Mesothelial cell of epicardium (in vitro differentiated cells): ENCODE data around the gene ELF2. TPM values are rescaled to one million over a fixed set of nuclear protein-coding genes. Genes with fewer than 3 reads are reported as not detected.
"Not testable (repeated sequence)": the region's sequence is repeated elsewhere in the genome, so short reads cannot be mapped to it uniquely, and the experiment has no call there.

Experiments
- DNase-seq, 2 experiments: peaks; one replicate each; pipeline ENCODE4 v3.0.0; 2021; ENCODE audit warnings: low spot score in 2 of 2; ENCODE audit not compliant: unreplicated experiment in 2 of 2
- H3K27ac Mint-ChIP-seq: 2 replicates; pipeline ENCODE4 v1.8.0; 2021; ENCODE audit warnings: mixed read lengths
- H3K27me3 Mint-ChIP-seq: 2 replicates; pipeline ENCODE4 v1.8.0; 2021; ENCODE audit warnings: low read depth, mixed read lengths
- H3K36me3 Mint-ChIP-seq: 2 replicates; pipeline ENCODE4 v1.8.0; 2021; ENCODE audit warnings: mixed read lengths
- H3K4me1 Mint-ChIP-seq: 2 replicates; pipeline ENCODE4 v1.8.0; 2021; ENCODE audit warnings: mixed read lengths
- H3K4me3 Mint-ChIP-seq: 2 replicates; pipeline ENCODE4 v1.8.0; 2021; ENCODE audit warnings: mild to moderate bottlenecking, moderate library complexity, mixed read lengths
- H3K9me3 Mint-ChIP-seq: 2 replicates; pipeline ENCODE4 v1.8.0; 2021; ENCODE audit warnings: mixed read lengths
- total RNA-seq: library from RNA; stranded (reverse); gene quantifications from 3 replicates; pipeline ENCODE4 v1.2.1, GENCODE V29; 2021
- TF ChIP-seq, protein P1 (sequence below): fragments of 200-600 bp; sonication (generic); IDR thresholded peaks from one replicate; pipeline ENCODE4 v1.5.0; 2021; ENCODE audit warnings: antibody characterized with exemption; ENCODE audit not compliant: unreplicated experiment

The ELF2 gene
- total RNA-seq, 1 donor from 2014 or later: 57.1 TPM

DNA sequence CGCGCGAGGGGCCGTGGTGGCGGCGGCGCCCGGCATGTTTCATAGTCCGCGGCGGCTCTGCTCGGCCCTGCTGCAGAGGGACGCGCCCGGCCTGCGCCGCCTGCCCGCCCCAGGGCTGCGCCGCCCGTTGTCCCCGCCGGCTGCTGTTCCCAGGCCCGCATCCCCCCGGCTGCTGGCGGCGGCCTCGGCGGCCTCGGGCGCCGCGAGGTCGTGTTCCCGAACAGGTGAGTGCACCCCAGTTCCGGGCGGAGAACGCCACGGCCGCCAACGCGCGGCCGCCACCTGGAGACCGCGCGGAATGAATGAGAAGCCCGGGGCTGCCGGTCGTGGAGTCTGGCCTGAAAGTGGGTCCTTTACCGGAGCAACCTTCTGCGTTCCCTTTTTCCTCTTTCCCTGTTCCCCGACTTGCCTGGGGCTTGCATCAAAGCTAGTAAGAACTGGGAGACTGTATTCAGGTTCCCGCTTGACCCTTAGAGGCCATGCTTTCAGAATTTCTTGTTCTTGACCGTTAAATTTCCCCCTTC, 161.0 kb downstream of the ELF2 start:
- Mint-ChIP-seq H3K27me3 (no peaks in the 10 kb centered on the region), H3K4me3 (peak overlapping the region; percentile 88), H3K27ac (peak overlapping the region; percentile 94), H3K36me3 (no peaks in the 10 kb centered on the region), H3K9me3 (no peaks in the 10 kb centered on the region), H3K4me1 (peaks cover 47% of the 10 kb centered on the region)
- TF ChIP-seq, protein P1, sequence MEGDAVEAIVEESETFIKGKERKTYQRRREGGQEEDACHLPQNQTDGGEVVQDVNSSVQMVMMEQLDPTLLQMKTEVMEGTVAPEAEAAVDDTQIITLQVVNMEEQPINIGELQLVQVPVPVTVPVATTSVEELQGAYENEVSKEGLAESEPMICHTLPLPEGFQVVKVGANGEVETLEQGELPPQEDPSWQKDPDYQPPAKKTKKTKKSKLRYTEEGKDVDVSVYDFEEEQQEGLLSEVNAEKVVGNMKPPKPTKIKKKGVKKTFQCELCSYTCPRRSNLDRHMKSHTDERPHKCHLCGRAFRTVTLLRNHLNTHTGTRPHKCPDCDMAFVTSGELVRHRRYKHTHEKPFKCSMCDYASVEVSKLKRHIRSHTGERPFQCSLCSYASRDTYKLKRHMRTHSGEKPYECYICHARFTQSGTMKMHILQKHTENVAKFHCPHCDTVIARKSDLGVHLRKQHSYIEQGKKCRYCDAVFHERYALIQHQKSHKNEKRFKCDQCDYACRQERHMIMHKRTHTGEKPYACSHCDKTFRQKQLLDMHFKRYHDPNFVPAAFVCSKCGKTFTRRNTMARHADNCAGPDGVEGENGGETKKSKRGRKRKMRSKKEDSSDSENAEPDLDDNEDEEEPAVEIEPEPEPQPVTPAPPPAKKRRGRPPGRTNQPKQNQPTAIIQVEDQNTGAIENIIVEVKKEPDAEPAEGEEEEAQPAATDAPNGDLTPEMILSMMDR: no peak
- no peak for DNase-seq

DNA sequence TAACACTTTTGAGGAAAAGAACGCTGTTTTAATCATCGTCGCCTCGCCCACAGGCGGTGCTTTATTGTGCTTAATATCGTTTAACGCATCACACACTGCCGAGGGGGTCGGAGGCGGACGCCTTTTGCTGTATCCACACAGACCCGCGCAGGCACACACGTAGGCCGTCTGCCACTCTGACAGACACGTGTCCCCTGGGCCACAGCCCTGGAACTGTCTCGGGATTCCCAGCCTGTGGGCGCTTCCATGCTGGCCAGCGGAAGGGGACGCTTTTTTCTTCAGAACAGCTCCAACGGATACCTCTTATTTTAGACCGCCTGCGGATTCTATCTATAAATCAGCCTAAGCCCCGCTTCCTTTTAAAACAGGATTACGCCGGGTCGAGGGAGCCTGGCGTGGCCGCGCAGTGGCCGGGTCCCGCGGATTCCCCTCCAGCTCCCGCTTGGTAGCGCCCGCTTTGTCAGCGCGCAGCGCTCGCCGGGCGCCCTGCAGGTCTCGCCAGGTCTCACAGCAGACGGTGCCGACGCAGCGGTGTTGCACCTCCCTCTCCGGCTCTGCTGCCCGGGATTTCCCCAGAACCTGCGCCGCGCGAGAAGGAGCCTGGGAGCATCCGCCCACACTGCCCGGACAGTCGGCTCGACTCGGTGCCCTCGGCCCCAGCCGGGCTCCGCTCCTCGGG, 161.6 kb downstream of the ELF2 start, which contains the start of gene NOCT:
NOCT (plus strand) TSS at position 513 of the 679 bp plus-strand sequence. CDS start 201 bp downstream, outside the sequence.
- TF ChIP-seq, protein P1: no peak
- peaks cover 45% of the 10 kb centered on the region for H3K4me1 Mint-ChIP-seq
- H3K36me3 Mint-ChIP-seq: no peaks in the 10 kb centered on the region
- H3K27me3 Mint-ChIP-seq: no peaks in the 10 kb centered on the region
- no peaks in the 10 kb centered on the region for H3K9me3 Mint-ChIP-seq
- peak; percentile 76 to 88 for DNase-seq
- peak within 1 kb of the TSS; percentile 94 for H3K27ac Mint-ChIP-seq
- H3K4me3 Mint-ChIP-seq: peak within 1 kb of the TSS; percentile 88

DNA sequence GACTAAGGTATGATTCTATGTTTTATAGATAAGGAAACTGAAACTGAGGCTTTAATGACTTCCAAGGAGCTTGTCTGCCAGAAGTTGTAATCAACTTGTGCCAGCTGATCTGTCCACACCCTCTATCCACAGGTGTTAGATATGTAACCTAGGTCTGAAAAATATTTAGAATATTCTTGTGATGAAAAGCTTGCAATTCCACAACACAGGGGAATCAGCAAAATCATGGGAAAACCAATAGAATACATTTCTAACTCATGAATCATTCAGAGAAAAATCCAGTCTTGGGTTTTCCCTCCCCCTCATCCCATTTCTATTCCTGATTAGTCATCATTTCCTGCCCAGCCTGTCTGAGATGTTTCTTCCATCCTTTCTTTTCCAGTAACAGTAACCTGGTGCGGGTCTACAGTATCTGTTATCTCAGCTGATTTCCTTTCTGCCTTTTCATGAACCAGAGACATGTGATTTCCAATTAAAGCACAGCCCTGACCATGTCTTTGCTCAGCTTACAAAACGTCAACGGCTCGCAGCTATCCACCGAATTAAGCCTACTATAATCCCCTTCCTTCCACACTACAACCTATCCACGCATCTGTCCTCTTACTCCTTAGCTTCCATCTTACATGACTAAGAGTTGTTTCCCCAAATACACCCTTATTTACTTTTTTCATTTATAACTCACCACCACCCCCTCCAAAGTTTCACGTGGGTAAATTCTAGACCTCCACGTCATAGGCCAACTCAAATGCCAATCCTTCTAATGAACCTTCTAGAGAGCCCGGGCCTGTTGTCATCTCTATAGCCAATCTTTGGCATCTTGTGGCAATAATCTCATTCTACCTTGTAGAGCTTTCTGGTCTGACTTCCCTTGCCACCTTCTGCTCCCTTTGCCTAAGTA, 162.4 kb downstream of the ELF2 start:
- Mint-ChIP-seq H3K36me3 (no peaks in the 10 kb centered on the region), H3K27ac (peak overlapping the region; percentile 94), H3K4me3 (peak overlapping the region; percentile 81), H3K9me3 (no peaks in the 10 kb centered on the region), H3K27me3 (no peaks in the 10 kb centered on the region), H3K4me1 (peaks cover 37% of the 10 kb centered on the region)
- TF ChIP-seq, protein P1: no peak
- no peak for DNase-seq

DNA sequence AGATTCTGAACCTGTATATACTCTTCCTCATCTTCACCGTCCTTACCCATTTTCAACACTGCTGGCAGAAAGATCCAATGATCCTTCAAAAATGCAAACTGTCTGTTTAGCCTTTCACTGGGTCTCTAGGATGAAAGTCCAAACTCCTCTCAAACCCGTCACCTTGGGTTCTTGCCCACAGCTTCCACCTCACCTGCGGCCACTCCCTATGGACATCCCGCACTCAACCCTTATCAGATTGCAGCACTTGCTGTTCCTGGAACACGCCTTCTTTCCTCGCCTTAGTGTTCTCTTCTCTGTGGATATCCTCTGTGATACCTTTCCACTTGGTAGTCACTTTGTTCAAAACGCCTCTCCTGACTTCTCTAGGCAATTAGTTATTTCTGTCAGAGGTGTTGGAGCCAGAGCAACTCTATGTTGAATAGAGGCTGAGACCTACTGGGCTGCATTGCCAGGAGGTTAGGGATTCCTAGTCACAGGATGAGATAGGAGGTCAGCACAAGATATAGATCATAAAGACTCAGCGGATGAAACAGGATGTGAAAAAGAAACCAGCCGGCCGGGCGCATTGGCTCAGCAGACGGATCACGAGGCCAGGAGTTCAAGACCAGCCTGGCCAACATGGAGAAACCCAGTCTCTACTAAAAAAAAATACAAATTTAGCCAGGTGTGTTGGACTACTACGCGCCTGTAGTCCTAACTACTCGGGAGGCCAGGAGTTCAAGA, 165.6 kb downstream of the ELF2 start:
- H3K27ac Mint-ChIP-seq: no peak overlapping the region
- H3K9me3 Mint-ChIP-seq: peaks cover 5% of the 10 kb centered on the region
- H3K4me3 Mint-ChIP-seq: no peak overlapping the region

DNA sequence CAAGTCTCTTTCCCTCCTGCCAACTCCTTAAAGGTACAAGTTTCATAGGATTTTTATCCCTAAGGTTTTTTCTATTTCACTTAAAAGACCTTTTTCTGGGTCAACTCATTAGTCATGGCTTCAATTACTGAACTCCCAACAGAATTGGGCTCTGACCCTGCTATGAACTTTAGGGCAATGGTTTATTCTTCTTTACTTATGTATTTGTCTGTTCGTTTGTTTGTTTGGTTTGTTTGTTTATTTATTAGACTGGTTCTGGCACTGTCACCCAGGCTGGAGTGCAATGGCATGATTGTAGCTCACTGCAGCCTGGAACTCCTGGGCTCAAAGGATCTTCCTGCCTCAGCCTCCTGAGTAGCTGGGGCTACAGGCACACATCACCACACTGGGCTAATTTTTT, 167.3 kb downstream of the ELF2 start:
- Mint-ChIP-seq H3K4me1 (peaks cover 12% of the 10 kb centered on the region), H3K9me3 (peaks cover 5% of the 10 kb centered on the region), H3K4me3 (no peak overlapping the region), H3K27ac (no peak overlapping the region), H3K36me3 (no peaks in the 10 kb centered on the region), H3K27me3 (no peaks in the 10 kb centered on the region)
- TF ChIP-seq, protein P1: no peak
- no peak for DNase-seq

More for the DNA sequence above, 165.6 kb downstream of the ELF2 start:
- Mint-ChIP-seq H3K27me3 (no peaks in the 10 kb centered on the region), H3K4me1 (peaks cover 20% of the 10 kb centered on the region), H3K36me3 (no peaks in the 10 kb centered on the region)
- no peak for DNase-seq
- TF ChIP-seq, protein P1: no peak

DNA sequence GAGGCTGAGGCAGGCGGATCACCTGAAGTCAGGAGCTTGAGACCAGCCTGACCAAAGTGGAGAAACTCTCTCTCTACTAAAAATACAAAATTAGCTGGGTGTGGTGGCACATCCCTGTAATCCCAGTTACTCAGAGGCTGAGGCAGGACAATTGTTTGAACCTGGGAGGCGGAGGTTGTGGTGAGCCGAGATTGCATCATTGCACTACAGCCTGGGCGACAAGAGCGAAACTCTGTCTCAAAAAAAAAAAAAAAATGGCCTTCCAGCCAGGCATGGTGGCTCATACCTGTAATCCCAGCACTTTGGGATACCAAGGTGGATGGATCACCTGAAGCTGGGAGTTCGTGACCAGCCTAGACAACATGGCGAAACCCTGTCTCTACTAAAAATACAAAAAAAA, 168.7 kb downstream of the ELF2 start:
- H3K4me3 Mint-ChIP-seq, H3K27me3 Mint-ChIP-seq, H3K36me3 Mint-ChIP-seq, DNase-seq, H3K27ac Mint-ChIP-seq, H3K9me3 Mint-ChIP-seq, H3K4me1 Mint-ChIP-seq: not testable (repeated sequence)
